ENCODE data around the gene EFHC2.

- TF ChIP-seq CTCF (IDR thresholded peaks at IDR 0.05) (no peak), POLR2A (IDR thresholded peaks at IDR 0.05) (no peak)
These were observed 82.9 kb downstream of the EFHC2 start for GRCh38 chrX:44260609-44261008.
